GM18508 (cell line): ENCODE measurements around the gene AUP1.

Source experiments
- ATAC-seq: cut with Tn5 transposase; IDR thresholded peaks from one replicate; pipeline ENCODE4 v1.9.1; 2021; ENCODE audit warnings: moderate number of reproducible peaks; ENCODE audit not compliant: insufficient read depth, unreplicated experiment

AUP1 gene

DNA sequence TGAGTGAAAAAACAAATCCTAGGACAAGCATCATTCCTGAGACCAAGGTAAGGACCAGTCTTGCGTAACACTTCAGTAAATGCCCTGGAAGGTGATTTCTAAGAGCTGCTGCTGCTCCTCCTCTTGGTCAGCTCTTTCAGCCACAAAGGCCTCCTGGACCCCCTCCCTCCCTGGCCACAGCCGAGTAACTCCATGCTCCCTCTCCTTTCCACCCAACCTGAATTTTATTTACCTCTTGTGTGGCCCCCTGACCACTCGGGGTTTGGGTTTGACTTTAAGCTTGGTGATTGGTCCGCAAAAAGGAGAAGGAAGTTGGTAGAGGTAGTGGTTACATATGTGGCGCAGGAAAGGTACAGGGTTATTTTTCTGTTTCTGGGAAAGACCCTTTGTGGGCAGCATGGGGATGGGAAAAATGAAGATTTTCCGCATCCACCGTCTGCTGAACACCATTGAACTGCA, 9.4 kb upstream of the AUP1 start:
- no peak for ATAC-seq

DNA sequence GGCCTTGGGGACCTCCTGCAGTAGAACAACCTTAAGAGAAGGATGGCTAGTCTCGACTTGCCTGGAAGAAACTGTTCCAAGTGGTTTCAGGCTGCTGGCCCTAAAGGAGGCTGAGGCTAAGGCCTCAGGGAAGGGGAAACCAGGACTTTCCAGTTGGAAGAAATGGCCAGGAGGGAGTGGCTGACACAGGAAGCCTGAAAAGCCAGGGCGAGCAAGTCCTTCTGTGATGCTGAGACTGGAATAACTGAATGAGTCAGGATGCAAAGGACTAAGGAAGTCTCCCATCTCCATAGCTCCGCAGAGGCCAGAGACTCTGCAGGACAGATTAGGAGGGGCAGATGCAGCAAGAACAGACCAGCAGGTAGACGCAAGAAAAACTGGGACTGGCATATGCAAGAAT, 7.6 kb upstream of the AUP1 start:
- ATAC-seq, result no peak

DNA sequence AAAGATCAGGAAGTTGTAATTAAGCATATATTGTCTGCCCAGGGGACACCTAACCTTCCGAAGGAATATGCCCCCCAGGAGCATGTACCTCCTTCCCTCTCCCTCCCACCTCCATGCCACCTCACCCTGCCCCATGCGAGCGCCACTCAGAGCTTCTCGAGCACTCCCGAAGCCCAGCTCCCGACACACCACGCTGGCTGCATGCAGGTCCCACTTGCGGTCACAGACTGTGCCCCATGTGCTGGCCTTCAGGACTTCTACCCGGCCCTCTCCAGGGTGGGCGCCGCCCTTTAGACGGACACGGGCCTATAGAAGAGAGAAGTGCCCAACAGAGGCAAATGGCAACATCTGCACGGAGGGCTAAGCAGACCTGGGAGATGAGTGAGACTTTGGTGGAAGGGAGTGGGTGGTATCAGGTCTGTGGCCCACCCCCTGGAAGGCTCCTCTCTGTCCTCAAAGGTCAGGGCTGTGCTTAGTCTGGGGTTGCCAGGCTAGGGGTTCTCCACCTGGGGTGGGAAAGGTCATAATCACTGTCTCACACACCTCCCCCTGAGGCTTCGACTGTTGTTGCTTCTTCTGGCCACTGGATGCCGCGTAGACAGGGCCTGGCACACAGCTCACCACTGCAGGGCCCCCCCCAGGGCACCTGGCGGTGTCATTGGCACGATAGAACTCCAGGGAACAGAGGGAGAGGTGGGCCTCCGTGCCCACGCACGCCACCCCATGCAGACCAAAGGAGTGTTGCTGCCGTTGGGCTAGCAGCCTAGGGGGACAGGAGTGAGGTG, 6.9 kb upstream of the AUP1 start:
- ATAC-seq, result no peak

DNA sequence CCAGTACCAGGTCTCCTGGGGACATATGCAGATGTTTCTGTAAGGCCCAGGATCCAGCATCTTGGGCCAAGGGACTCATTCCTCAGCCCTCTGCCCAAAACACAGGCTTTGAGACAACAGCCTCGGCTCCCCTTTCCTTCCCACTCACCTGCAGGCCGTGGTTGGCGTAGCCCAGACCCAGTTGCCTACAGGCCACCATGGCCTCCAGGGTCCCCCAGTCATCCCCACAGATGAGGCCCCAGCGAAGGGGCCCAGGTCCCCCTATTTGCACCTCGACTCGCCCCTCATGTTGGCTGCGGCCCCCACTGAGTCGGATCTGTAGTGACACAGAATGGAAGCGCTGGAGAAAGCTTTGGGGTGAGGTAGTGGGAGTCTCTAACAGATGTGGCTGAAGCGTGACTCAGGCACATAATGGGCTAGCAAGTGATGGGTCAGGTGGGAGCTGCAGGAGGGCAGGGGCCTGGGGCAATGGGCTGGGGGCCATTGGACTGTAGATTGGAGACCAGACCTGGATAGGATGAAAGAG, 6.0 kb upstream of the AUP1 start:
- ATAC-seq, result no peak

DNA sequence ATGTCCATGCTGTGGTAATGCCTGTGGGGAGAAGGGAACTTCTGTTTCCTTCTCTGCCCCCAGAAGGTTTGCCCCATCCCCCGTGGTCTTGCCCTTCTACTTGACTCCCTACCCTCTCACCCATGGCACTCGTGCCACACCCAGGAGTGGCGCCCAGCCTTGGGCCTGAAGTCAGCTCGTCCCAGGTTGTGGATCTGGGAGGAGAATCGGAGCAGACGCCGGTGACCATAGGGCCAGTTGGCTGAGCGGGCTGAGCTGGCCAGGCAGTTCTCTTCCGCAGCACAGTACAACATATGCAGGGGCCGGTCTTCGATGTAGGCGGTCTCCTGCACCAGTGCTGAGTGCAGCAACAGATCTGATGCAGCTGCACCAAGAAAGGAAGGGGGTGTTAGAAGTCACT, 4.9 kb upstream of the AUP1 start:
- ATAC-seq, result no peak

DNA sequence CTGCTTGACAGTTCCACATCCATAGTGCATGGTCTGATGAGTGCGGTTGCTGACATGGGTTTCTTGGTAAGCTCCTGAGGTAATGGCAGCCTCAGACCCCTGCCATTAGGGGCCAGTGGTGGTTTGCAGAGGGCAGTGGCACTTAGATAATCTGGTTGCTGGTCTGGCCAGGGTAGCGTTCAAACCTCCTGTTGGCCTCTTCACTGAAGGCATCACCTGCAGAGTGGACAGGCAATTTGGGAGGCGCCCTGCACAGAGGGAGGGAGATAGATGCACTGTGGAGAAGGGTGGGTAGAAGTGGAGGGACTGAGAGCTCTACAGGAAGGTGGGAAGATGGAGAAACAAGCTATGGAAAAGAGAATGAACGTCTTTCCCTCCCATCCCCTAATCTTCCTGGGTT, 4.0 kb upstream of the AUP1 start:
- ATAC-seq, result no peak

DNA sequence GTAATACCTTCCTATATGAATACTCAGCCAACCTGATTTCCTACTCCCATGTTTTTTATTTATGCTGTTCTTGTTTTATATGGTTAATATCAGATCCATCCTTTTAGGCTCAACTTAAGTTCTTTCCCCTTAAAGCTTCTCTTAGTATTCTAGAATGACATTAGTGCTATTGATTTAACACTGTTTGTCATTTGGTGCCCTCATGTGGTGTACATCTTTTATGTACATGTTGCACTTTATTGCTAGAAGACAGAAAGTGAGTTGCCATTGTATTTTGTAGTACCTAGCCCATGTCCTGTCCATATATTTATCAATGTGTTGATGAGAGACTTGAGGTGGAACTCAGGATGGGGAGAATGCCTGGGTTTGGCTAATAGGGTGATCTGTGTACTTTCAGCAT, 2.7 kb upstream of the AUP1 start:
- ATAC-seq, result no peak

DNA sequence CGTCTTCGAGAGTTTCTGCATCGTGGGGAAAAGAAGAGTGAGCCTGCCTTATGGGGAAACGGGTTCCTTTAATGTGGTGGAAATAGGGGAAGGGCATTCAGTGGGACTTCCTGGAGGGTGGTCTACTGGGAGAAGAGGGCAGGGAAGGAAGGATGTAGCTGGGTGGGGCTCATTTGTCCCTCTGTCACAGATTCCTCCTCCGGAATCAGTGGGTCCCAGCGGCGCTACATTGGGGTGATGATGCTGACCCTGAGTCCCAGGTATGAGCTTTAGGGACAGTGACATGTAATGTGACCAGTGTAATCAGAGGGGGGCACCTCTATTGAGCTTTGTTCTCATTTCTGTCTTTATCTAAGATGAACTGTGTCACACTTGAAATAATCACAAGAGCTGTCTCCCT, 2.2 kb upstream of the AUP1 start:
- no peak for ATAC-seq

DNA sequence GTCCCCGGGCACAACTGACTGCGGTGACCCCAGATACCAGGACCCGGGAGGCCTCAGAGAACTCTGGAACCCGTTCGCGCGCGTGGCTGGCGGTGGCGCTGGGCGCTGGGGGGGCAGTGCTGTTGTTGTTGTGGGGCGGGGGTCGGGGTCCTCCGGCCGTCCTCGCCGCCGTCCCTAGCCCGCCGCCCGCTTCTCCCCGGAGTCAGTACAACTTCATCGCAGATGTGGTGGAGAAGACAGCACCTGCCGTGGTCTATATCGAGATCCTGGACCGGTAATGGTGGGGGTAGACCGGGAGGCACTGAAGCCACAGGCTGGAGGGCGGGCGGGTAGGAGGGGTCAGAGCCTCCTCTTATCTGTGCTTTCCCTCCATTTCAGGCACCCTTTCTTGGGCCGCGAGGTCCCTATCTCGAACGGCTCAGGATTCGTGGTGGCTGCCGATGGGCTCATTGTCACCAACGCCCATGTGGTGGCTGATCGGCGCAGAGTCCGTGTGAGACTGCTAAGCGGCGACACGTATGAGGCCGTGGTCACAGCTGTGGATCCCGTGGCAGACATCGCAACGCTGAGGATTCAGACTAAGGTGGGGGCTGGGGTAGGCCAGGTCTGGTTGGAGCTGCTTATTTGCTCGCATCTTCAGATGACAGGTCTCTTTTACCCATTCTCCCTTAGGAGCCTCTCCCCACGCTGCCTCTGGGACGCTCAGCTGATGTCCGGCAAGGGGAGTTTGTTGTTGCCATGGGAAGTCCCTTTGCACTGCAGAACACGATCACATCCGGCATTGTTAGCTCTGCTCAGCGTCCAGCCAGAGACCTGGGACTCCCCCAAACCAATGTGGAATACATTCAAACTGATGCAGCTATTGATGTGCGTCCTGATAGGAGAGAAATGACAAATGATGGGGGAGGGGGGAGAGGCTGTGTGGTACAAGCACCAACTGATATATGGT, 1.0 kb upstream of the AUP1 start:
- no peak for ATAC-seq

DNA sequence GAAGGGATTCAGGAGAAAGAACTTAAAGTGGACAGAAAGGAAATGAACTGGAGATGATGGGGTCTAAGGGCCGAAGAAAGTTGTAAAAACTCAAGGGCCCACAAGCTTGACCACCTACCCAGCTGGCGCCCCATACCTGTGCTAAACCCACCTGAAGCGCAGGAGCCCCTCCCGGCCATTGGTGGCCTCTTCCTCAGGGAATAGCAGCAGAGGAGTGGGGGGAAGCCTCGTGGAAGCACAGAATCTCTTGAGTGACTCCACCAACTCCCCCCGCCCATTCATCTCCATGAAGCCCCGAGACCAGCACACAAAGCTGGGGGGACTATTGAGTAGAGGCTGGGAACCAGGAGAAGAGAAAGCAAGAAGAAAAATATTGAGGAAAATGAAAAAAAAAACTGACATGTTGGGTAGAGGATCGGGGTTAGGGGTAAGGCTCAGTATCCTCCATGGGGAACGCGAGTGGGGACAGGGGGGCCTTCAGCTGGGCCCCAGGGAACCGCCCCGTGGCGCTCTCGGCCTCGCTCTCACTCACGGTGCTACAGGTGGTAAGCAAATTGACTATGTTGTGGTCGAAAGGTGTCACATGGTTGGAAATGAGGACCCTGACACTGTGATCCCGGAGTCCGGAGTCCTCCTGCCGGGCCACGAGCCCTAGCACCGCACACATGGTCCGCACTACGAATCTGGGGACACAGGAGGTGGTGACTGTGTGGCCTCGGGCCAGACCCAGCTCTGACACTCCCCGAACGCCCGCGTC, 728 bp downstream of the AUP1 start:
- peak; percentile 1 for ATAC-seq

DNA sequence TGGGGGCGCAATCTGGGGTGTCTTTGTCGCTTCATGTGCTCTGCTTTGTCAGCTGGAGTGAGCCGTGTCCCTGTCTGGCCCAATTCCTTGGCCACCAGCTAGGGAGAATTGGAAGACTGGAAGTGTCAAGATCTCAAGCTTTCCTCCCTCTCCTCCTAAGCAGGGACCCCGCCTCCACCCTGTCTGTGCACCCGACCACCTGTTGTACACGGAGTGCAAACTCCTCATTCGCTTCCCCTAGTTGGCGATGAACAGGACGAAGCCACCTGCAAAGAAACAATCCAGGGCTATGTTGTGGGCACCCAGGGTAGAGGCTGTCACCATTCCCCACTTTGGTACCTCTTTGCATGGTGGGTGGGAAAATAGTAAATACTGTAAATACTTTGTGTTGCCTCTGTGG, 1.8 kb downstream of the AUP1 start:
- ATAC-seq, result no peak

DNA sequence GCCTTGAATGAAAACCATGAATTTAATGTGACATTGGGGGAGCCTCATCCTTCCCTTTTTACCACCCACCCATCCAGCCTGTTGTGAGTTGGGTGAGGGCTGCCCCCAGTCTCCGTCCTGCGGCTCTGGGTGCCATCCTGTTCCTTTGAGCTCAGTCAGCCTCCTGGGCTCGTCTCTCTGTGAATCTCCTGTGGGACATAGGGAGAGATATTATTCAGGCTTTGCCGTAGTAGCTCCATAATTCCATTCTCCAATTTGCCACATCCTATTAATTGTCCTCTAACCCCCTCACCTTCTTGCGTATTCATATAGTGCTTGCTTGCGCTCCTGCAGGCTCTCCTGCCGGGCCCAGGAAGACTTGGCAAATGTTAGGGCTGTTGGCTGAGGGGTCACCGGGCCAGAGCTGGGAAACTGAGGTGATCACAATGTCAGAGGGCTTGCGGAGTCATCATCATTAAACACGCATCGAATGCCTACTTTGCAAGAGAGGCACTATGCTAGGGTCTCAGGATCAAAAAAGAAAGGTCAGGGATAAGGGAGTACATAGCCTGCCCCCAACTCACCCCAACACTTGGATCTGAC, 2.8 kb downstream of the AUP1 start:
- no peak for ATAC-seq

DNA sequence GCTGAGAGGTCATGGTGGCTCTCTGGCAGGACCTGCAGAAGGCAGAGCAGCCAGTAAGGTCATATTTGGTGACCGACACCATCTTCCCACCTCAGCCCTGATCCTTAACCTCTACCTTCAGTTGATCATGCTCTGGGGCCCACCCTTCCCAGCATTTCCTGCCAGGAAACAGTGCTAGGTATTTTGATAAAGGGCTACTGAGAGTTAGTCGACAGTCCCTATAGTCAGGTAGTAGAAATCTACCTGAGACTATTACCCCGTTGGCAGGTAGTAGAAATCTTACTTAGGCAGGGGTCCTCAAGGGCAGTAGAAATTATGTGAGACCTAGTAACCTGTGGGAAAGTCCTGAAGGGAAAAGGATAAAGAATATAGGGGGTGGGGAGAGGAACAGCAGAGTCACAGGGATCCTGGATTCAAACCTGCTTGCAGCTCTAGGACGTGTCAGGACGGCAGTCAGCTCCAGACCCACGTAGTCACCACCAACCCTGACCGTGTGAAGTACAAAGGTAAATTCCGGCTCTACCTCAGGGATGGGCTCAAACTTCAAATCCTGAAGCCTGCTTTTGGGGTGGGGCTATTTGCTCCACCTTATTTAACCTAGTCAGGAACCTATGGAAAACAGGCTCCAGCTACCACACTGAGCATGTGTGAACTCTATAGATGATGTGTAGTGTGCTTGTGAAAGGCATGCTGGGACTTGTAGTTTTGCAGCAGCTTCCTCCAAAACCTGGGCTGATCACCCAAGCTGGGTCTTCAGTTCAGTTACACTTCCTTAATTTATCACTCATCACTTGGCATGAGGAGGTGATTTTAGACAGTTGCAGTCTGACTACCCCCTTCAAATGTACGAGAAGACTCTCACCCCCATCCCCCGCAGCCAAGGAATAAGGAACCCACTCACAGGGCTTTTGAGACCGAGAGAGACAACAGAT, 3.5 kb downstream of the AUP1 start, which contains the start of gene DQX1:
Gene DQX1 (minus strand): TSS at position 515 of the 932 bp plus-strand sequence. CDS start 502 bp downstream, at position 13.
- no peak for ATAC-seq

DNA sequence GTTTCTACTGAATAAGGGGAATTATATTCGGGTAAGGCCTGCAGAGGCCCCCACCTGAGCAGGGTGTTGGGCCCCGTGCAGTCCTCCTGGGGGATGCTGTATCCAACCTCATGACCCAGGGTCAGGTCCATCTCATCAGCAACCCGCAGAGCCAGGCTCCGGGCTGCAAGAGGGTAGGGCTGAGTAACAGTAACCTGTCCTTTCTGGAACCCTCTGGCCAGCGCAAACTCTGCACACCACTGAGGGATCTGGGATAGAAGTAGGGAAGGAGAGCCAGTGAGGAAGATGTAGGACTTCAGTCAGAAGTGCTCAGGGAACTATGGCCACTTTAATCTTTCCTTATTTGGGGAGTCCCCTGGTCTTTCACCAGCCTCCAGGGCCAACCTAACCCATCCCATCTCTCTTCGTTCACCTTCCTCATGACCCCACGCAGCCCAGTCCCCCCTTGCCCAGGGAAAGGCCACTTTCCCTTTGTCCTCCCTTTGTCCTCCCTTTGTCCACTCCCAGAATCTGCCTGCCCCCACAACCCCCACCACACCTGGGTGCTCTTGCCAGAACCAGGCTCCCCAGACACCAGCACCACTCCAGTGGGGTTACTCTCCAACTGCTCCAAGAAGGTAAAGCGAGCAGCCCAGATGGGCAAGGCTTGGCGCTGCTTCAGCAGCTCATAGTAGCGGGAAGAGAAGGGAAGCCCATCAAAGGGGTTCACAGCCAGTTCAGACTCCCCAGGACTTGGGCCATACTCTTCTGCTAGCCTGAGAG, 4.4 kb downstream of the AUP1 start:
- ATAC-seq, result no peak

DNA sequence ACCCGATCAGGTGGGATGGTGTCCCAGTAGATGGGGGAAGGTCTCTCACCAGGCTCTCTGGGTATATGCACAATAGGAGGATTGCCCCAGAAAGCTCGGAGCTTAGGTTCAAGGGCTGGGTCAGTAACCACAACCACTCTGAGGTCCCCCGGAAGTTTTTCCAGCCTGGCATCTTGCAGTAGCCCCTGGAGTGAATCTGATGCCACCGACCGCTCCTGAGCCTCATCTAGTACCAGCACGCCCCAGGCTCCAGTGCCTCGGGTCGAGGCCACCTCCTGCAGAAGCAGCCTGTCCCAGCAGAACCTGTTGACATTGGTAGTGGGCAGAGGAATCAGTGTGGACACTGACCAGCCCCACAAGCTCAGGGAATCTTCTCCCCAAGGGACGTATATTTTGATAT, 5.5 kb downstream of the AUP1 start:
- no peak for ATAC-seq

DNA sequence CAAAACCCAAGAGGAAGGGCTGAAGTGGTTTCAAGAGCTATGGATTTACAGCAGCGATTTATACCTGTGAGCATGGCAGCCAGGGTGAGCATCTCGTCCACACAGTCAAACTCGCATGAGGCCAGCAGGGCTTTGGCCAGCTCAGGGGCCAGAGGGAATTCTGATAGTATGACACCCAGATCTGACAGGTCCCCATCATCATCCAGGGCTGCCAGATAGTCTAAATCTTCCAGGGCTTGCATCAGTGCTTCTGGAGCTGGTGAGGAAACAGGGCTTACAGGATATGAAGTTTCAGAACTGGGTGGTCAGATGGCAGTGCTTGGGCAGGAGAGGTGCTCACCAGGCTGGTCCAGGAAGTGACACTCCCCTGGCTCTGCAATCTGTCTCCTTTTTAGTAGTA, 7.0 kb downstream of the AUP1 start:
- no peak for ATAC-seq

DNA sequence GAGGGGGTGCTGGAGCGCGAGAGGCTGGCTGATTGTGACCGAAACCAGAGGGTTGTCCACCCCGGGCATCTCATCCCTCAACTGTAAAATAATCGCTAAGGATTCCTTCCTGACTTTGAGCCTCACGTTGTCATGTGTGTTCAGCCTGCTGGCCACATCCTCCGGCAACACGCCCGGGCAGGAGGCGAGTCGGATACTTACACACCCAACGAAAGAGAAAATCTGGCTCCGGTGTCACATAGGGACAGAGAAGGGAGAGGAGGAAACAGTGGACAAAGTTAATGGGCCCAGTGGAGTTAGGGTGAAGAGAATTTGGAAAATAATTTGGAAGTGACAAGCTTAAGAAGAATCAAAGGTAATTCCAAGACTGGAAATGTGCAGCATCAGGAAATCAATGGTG, 12.9 kb downstream of the AUP1 start:
- no peak for ATAC-seq

DNA sequence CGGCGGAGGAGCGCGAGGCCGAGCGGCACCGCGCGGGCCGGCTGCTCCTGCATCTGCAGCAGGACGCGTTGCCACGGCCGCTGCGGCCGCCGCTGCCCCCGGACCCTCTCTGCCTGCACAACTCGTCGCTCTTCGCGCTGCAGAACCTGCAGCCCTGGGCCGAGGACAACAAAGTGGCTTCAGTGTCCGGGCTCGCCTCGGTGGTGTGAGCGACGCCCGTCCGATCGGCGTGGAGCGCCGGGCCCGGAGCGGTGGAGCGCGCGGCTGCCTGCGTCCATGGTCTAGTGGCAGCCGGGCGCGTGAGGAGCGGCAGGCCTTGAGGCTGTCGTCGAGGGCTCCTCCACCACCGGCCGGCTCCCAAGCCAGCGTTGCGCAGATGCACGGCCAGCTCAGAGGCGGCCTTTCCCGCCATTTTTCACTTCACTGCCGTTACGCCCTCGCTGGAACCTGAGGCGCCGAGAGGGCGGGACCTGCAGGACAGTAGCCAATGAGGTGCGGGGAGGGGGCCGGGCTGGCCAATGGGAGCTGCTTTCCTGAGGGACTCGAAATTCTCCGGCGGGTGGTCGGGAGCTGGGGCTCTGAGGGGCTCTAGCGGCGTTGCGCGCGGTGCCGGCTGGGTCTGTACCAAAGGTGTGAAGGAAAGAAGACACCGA, 13.4 kb downstream of the AUP1 start:
- ATAC-seq, result no peak
